A549 (cell line): Measurements from ENCODE around the gene GUCY1A1. TPM values are rescaled to one million over a fixed set of nuclear protein-coding genes. Genes with fewer than 3 reads are reported as not detected.

ENCODE experiments used
- ATAC-seq, 2 experiments: fragments of 200-7000 bp in 1 of 2; fragments of >200 bp in 1 of 2; cut with Nextera tagmentation in 1 of 2; cut with Tn5 transposase in 1 of 2; 3 replicates each; pipeline versions ENCODE4 v1.8.0 to v1.9.1; 2018 to 2020; ENCODE audit warnings: mild to moderate bottlenecking in 1 of 2, moderate library complexity in 1 of 2
- CTCF ChIA-PET: fragments of 300-600 bp; sonication (Branson Sonifier 250); formaldehyde crosslinking; extraction: SDS; loops from one replicate; lab custom pipeline; 2021; ENCODE audit warnings: antibody characterized with exemption, inconsistent platforms; lab: Yijun Ruan, JAX
- POLR2A ChIA-PET: fragments of 350-600 bp; formaldehyde crosslinking; extraction: SDS; loops from one replicate; lab custom pipeline; 2021; ENCODE audit warnings: antibody characterized with exemption, inconsistent platforms; lab: Yijun Ruan, JAX
- DNase-seq, 2 experiments: peaks; one replicate each; pipeline versions ENCODE4 v3.0.0 to v3.0.0-alpha.2; 2011 to 2016; ENCODE audit warnings: low read depth in 1 of 2, low spot score in 1 of 2
- FAIRE-seq: peaks from 2 replicates; lab custom pipeline; 2011; peaks lifted over from hg19 to GRCh38; lab: Jason Lieb, UNC
- H3K27ac ChIP-seq, 2 experiments: fragments of >200 bp; sonication (Bioruptor Twin); formaldehyde crosslinking; 3 replicates each; pipeline ENCODE4 v1.5.1; 2016 to 2017
- H3K4me1 ChIP-seq: fragments of >200 bp; sonication (Bioruptor Twin); formaldehyde crosslinking; 3 replicates; pipeline ENCODE4 v1.6.1; 2016
- H3K4me2 ChIP-seq: fragments of >200 bp; sonication (Bioruptor Twin); formaldehyde crosslinking; 3 replicates; pipeline ENCODE4 v1.6.1; 2016
- H3K4me3 ChIP-seq: fragments of >200 bp; sonication (Bioruptor Twin); formaldehyde crosslinking; 3 replicates; pipeline ENCODE4 v1.5.1; 2016
- H3K9me3 ChIP-seq: fragments of >200 bp; sonication (Bioruptor Twin); formaldehyde crosslinking; 3 replicates; pipeline ENCODE4 v1.6.1; 2016
- BCL3 ChIP-seq: fragments of >200 bp; sonication (Bioruptor Twin); formaldehyde crosslinking; IDR thresholded peaks from 3 replicates; pipeline ENCODE4 v1.6.1; 2016
- CBX2 ChIP-seq: fragments of 200-600 bp; sonication (generic); IDR thresholded peaks from 2 replicates; pipeline ENCODE4 v1.6.1; 2016; ENCODE audit warnings: low read depth, mild to moderate bottlenecking, borderline replicate concordance
- CHD2 ChIP-seq: fragments of 150-350 bp; IDR thresholded peaks from 2 replicates; pipeline ENCODE4 v1.6.1; 2014; ENCODE audit warnings: low read length; ENCODE audit not compliant: partially characterized antibody
- CHD4 ChIP-seq: fragments of 200-600 bp; sonication (generic); IDR thresholded peaks from 2 replicates; pipeline ENCODE4 v1.6.1; 2016; ENCODE audit warnings: antibody characterized with exemption, mild to moderate bottlenecking, borderline replicate concordance
- CTCF ChIP-seq: fragments of >200 bp; sonication (Bioruptor Twin); formaldehyde crosslinking; IDR thresholded peaks from 3 replicates; pipeline ENCODE4 v1.5.1; 2016
- E2F6 ChIP-seq: IDR thresholded peaks from 2 replicates; pipeline ENCODE4 v1.6.1; 2012; ENCODE audit warnings: low read depth, borderline replicate concordance
- EP300 ChIP-seq, 2 experiments: fragments of >200 bp; sonication (Bioruptor Twin); formaldehyde crosslinking; IDR thresholded peaks; 2 replicates in 1 of 2; 3 replicates in 1 of 2; pipeline ENCODE4 v1.6.1; 2016 to 2017
- FOSB ChIP-seq: fragments of 250-450 bp; sonication (Bioruptor Pico); IDR thresholded peaks from 2 replicates; pipeline ENCODE4 v1.5.0; 2020; ENCODE audit warnings: mild to moderate bottlenecking, moderate library complexity
- FOSL2 ChIP-seq, 2 experiments: fragments of 450-650 bp in 1 of 2; fragments of >200 bp in 1 of 2; sonication (Bioruptor Twin) in 1 of 2; formaldehyde crosslinking; IDR thresholded peaks; 2 replicates each; pipeline versions ENCODE4 v1.5.0 to v1.6.1; 2016 to 2020; ENCODE audit warnings: mild to moderate bottlenecking in 1 of 2, moderate library complexity in 1 of 2
- FOXS1 ChIP-seq: fragments of 250-450 bp; sonication (Bioruptor Pico); IDR thresholded peaks from 2 replicates; pipeline ENCODE4 v1.5.0; 2020; ENCODE audit warnings: mild to moderate bottlenecking, moderate library complexity
- GATA3 ChIP-seq: IDR thresholded peaks from 2 replicates; pipeline ENCODE4 v1.6.1; 2012; ENCODE audit warnings: borderline replicate concordance
- HDAC2 ChIP-seq: fragments of 200-600 bp; sonication (generic); IDR thresholded peaks from 2 replicates; pipeline ENCODE4 v1.6.1; 2016
- HES2 ChIP-seq: fragments of >200 bp; sonication (Bioruptor Twin); formaldehyde crosslinking; IDR thresholded peaks from 2 replicates; pipeline ENCODE4 v1.6.1; 2016
- HOXB13 ChIP-seq: fragments of 250-450 bp; sonication (Bioruptor Pico); IDR thresholded peaks from 2 replicates; pipeline ENCODE4 v1.5.0; 2020; ENCODE audit warnings: low read depth, mild to moderate bottlenecking, moderate library complexity
- HOXB5 ChIP-seq: fragments of 250-450 bp; sonication (Bioruptor Pico); IDR thresholded peaks from 2 replicates; pipeline ENCODE4 v1.5.0; 2020; ENCODE audit warnings: mild to moderate bottlenecking, moderate library complexity
- JUN ChIP-seq, 2 experiments: fragments of >200 bp; sonication (Bioruptor Twin); formaldehyde crosslinking; IDR thresholded peaks; 2 replicates in 1 of 2; 3 replicates in 1 of 2; pipeline ENCODE4 v1.6.1; 2016 to 2017
- JUNB ChIP-seq: fragments of >200 bp; sonication (Bioruptor Twin); formaldehyde crosslinking; IDR thresholded peaks from 2 replicates; pipeline ENCODE4 v1.6.1; 2016
- KDM5A ChIP-seq: fragments of 200-600 bp; sonication (generic); IDR thresholded peaks from 2 replicates; pipeline ENCODE4 v1.6.1; 2016; ENCODE audit warnings: antibody characterized with exemption, mild to moderate bottlenecking
- MAX ChIP-seq: IDR thresholded peaks from 2 replicates; pipeline ENCODE4 v1.6.1; 2012
- NFE2L2 ChIP-seq: fragments of 150-350 bp; conservative IDR thresholded peaks from 2 replicates; pipeline ENCODE4 v1.6.1; 2014; ENCODE audit warnings: low read length
- NPAS2 ChIP-seq: fragments of 250-450 bp; sonication (Bioruptor Pico); IDR thresholded peaks from 2 replicates; pipeline ENCODE4 v1.8.0; 2022; ENCODE audit warnings: mild to moderate bottlenecking, moderate library complexity, borderline replicate concordance
- RAD21 ChIP-seq, 2 experiments: fragments of >200 bp in 1 of 2; sonication (Bioruptor Twin) in 1 of 2; formaldehyde crosslinking in 1 of 2; IDR thresholded peaks in 1 of 2; conservative IDR thresholded peaks in 1 of 2; 2 replicates in 1 of 2; 3 replicates in 1 of 2; pipeline ENCODE4 v1.6.1; 2012 to 2018; ENCODE audit warnings: inconsistent platforms in 1 of 2
- RFX5 ChIP-seq: fragments of 450-650 bp; IDR thresholded peaks from 2 replicates; pipeline ENCODE4 v1.7.1; 2014; ENCODE audit warnings: antibody characterized with exemption, mild to moderate bottlenecking, moderate library complexity
- USF2 ChIP-seq: fragments of 450-650 bp; IDR thresholded peaks from 2 replicates; pipeline ENCODE4 v1.6.1; 2014; ENCODE audit warnings: antibody characterized with exemption
- ZFP36 ChIP-seq: fragments of 450-650 bp; IDR thresholded peaks from 2 replicates; pipeline ENCODE4 v1.6.1; 2014; ENCODE audit warnings: borderline replicate concordance; ENCODE audit not compliant: partially characterized antibody
- ZSCAN20 ChIP-seq: fragments of 250-450 bp; sonication (Bioruptor Pico); IDR thresholded peaks from 2 replicates; pipeline ENCODE4 v1.8.0; 2022; ENCODE audit warnings: mild to moderate bottlenecking, moderate library complexity
- WGBS: methylation state at CpG from one replicate; pipeline ENCODE4 v1.1.6; 2017; ENCODE audit errors: missing lambda C conversion rate; 5-methylcytosine and 5-hydroxymethylcytosine counted together
- polyA plus RNA-seq, 4 experiments: library from polyadenylated mRNA; depleted of rRNA in 3 of 4; stranded (reverse); fragments of >200 nt; fragmentation: RNase III in 1 of 4; extraction: RNeasy Plus Mini Kit Qiagen cat#74134 plus additional on column Dnase treatment in 1 of 4; gene quantifications; 2 replicates in 3 of 4; 3 replicates in 1 of 4; pipeline ENCODE4 v1.2.3, GENCODE V29; 2011 to 2017

Gene GUCY1A1
- polyA plus RNA-seq, 2 of the 4 experiments (the other 2 are of a cell fraction), result not detected

GRCh38 chr4:155742310-155743015 is 75.8 kb downstream of the GUCY1A1 start:
- no peaks in the 10 kb centered on the region for H3K4me1 ChIP-seq
- ChIA-PET CTCF (no interaction called here), POLR2A (no interaction called here)
- no peak overlapping the region for H3K4me3 ChIP-seq
- no peak overlapping the region for H3K27ac ChIP-seq
- FAIRE-seq (no peak), ATAC-seq (0 out of 6 replicates have a peak, but pooled peaks of 1 of the 2 experiments have one; percentile 48), DNase-seq (no peak)
- 33% methylated on average over 3 of the region's 3 CpGs for WGBS
- TF ChIP-seq JUN (IDR thresholded peaks at IDR 0.05) (no peak), FOSB (CRISPR knock-in tag) (no peak), NPAS2 (CRISPR knock-in tag) (no peak), EP300 (IDR thresholded peaks at IDR 0.05) (no peak), KDM5A (no peak), HDAC2 (no peak), RFX5 (no peak), ZFP36 (no peak)
- no peak overlapping the region for H3K4me2 ChIP-seq
- no peaks in the 10 kb centered on the region for H3K9me3 ChIP-seq

GRCh38 chr4:155745984-155746383 is 79.3 kb downstream of the GUCY1A1 start:
- ChIA-PET POLR2A (no interaction called here), CTCF (no interaction called here)
- Histone ChIP-seq H3K27ac (no peak overlapping the region), H3K4me3 (no peak overlapping the region), H3K9me3 (no peaks in the 10 kb centered on the region), H3K4me2 (no peak overlapping the region), H3K4me1 (no peaks in the 10 kb centered on the region)
- TF ChIP-seq NFE2L2, result no peak
- TF ChIP-seq FOSB (CRISPR knock-in tag), result no peak
- no peak for TF ChIP-seq HES2
- no peak for TF ChIP-seq CHD4
- no peak for TF ChIP-seq MAX
- FAIRE-seq (no peak), ATAC-seq (no peak), DNase-seq (no peak)
- WGBS, result 22% methylated on average over 5 of the region's 5 CpGs

- no peaks in the 10 kb centered on the region for H3K9me3 ChIP-seq
- no peaks in the 10 kb centered on the region for H3K4me1 ChIP-seq
- no peak overlapping the region for H3K4me3 ChIP-seq
- POLR2A ChIA-PET, result no interaction called here
- no peak overlapping the region for H3K27ac ChIP-seq
- TF ChIP-seq E2F6 (no peak), HOXB5 (CRISPR knock-in tag) (no peak), CBX2 (no peak), CTCF (no peak), JUNB (no peak), NPAS2 (CRISPR knock-in tag) (no peak), EP300 (IDR thresholded peaks at IDR 0.05) (no peak), FOSL2 (IDR thresholded peaks at IDR 0.05) (no peak), FOSL2 (CRISPR knock-in tag; IDR thresholded peaks at IDR 0.05) (no peak), BCL3 (no peak), HES2 (no peak), NFE2L2 (no peak), HOXB13 (CRISPR knock-in tag) (no peak), ZSCAN20 (CRISPR knock-in tag) (no peak), JUN (IDR thresholded peaks at IDR 0.05) (no peak), GATA3 (no peak), RAD21 (conservative IDR thresholded peaks at IDR 0.05 in 1 of 2, IDR thresholded peaks at IDR 0.05 in 1 of 2) (no peak), FOXS1 (CRISPR knock-in tag) (no peak), USF2 (no peak), CHD2 (no peak)
- TF ChIP-seq, all 56 proteins: peak for 0
- 38% methylated on average over 2 of the region's 2 CpGs for WGBS
- FAIRE-seq (no peak), DNase-seq (no peak), ATAC-seq (no peak)
- H3K4me2 ChIP-seq, result no peak overlapping the region
- CTCF ChIA-PET, result no interaction called here
Measured at GRCh38 chr4:155748039-155748438, 81.4 kb downstream of the GUCY1A1 start.
